ENCODE data around the gene NT5DC2. TPM values are rescaled to one million over a fixed set of nuclear protein-coding genes. Genes with fewer than 3 reads are reported as not detected.

NT5DC2 gene
- total and polyA plus RNA-seq, 12 donors: 48.6 to 384 (median 89.1) TPM

DNA sequence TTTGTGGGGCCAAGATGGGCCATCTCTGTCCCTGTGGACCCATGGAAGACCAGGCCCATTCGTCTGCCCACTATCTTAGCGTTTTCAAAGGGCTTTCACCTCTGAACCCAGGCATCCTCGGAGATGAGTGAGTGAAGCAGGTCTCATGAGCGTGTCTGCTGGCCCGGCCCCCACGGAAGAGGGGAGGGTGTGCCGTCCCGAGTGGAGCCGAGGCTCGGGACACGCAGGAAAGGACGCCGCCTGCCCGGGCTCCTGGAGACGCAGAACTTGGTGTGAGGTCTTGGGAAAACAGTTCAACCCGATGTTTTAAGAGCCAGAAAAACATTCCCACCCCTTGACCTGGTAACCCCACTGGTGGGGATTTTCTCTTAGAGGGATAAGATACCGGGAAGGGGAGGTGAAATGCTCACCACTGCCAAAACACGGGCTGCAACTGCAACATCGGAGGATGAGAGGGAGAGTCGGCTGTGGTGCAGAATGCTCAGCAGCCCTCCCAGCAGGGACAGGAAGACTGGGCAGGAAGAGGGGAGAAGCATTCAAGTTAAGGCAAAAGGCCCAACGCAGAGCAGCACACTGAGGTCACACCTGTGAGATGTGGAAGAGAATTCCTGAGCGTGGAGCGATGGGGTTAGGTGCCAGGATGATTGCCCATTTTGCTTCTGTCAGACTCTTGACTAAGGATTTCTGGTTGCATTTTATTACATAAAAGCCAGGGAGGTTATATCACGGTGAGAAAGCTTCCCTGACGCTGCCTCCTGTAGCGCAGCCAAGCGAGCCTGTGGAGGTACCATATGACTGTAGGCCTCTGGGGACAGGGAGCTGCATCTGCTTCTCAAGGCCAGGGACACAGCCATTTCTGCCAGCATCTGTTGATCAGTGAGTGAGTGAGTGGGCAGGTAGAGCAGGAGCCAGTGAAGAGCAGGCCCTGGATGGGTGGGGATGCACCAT lies 52.6 kb downstream of the NT5DC2 start:
- Histone ChIP-seq H3K27ac (peak overlapping the region in 4 of 5 donors; percentile 6 to 94 (median 58)), H3K4me3 (no peak overlapping the region), H3K9me3 (replicated peaks in 1 of 3) (no peaks in the 10 kb centered on the region), H3K4me1 (replicated peaks in 1 of 2) (peaks cover 31 to 66% of the 10 kb centered on the region in 2 donors), H3K27me3 (no peaks in the 10 kb centered on the region), H3K36me3 (replicated peaks in 1 of 2) (peaks cover 0 to 75% of the 10 kb centered on the region in 2 donors)
- DNase-seq: peak in 5 of 7 donors; percentile 46 to 87 (median 68)
- TF ChIP-seq, protein P1, sequence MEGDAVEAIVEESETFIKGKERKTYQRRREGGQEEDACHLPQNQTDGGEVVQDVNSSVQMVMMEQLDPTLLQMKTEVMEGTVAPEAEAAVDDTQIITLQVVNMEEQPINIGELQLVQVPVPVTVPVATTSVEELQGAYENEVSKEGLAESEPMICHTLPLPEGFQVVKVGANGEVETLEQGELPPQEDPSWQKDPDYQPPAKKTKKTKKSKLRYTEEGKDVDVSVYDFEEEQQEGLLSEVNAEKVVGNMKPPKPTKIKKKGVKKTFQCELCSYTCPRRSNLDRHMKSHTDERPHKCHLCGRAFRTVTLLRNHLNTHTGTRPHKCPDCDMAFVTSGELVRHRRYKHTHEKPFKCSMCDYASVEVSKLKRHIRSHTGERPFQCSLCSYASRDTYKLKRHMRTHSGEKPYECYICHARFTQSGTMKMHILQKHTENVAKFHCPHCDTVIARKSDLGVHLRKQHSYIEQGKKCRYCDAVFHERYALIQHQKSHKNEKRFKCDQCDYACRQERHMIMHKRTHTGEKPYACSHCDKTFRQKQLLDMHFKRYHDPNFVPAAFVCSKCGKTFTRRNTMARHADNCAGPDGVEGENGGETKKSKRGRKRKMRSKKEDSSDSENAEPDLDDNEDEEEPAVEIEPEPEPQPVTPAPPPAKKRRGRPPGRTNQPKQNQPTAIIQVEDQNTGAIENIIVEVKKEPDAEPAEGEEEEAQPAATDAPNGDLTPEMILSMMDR (IDR thresholded peaks at IDR 0.05): no peak
- no peak for TF ChIP-seq POLR2A (IDR thresholded peaks at IDR 0.05)
- intact Hi-C loops (cut with DNase I): no loop called here
- 72 to 77% (median 74%) methylated on average over 24 to 27 of the region's 27 CpGs for WGBS, 4 donors

DNA sequence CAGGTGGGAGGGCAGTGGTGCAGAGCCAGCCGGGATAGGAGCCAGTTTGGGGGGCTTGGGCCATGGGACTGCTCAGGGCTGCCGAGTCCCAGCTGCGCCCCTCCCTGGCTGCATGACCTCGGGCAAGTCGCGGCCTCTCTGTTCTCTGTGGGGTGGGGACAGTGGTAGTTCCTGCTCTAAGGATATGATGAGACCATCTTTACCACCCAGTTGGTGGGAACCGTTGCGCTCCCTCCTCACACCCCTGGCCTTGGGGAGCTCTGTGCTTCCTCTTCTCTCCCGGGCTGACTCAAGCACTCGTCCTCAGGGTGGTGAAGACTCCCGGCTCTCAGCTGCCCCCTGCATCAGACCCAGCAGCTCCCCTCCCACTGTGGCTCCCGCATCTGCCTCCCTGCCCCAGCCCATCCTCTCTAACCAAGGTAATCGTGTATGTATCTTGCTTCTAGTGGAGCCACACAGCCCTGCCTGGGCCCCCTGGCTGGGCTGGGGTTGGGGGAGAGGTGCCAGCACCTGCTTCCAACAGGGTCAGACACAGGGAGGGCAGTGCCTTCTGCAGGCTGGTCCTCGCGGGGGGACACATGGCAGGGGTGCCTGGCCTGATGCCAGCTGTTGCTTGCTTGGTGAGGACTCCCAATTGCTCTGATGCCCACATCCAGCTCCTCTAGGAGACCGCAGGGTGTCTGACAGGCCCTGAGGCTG lies 53.6 kb downstream of the NT5DC2 start:
- 62 to 79% (median 67%) methylated on average over 13 to 16 of the region's 16 CpGs for WGBS, 4 donors
- Histone ChIP-seq H3K4me1 (replicated peaks in 1 of 2) (peaks cover 21 to 56% of the 10 kb centered on the region in 2 donors), H3K27ac (peak overlapping the region in 4 of 5 donors; percentile 6 to 94 (median 58)), H3K27me3 (no peaks in the 10 kb centered on the region), H3K4me3 (no peak overlapping the region), H3K36me3 (replicated peaks in 1 of 2) (peaks cover 0 to 81% of the 10 kb centered on the region in 2 donors), H3K9me3 (replicated peaks in 1 of 3) (no peaks in the 10 kb centered on the region)
- no peak for DNase-seq
- intact Hi-C loops (cut with DNase I): loop anchor here in 1 of 2 donors (10.0 kb wide), 1 partner anchor 215 kb away; no protein-coding TSS in a partner anchor
- TF ChIP-seq POLR2A (IDR thresholded peaks at IDR 0.05): no peak
- TF ChIP-seq, protein P1 (IDR thresholded peaks at IDR 0.05): no peak

DNA sequence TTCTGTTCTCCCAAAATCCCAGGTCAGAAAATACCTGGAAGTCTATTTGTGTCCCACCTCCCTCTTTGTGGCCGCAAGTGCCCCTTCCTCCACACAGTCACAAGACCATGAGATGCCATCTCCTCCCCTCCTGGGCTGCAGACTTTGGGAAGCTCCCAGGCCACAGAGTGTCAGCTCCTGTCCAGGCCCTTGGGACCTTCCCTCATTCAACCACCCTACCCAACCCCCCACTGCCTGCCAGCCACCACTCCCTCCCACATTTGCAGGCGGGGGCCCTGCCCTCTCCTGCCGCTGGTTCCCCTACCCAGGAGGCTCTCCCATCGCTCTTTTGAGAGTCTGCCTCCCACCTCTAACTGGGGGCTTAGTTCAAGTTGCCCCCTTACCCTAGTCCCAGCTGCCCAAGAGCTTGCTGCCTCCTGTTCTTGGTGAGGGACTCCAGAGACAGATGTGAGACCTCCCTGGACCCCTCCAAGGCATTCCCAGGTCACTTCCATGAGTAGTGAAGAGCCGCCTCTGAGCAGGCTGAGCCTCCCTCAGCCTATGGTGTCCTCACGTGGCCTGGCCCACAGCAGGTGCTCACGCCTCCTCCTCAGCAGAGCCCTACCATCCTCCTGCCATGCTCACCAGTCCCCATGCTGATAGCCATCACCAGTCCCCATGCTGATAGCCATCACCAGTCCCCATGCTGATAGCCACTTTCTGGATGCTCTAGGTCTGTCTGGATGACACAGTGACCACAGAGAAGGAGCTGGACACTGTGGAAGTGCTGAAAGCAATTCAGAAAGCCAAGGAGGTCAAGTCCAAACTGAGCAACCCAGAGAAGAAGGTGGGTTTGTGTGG lies 54.4 kb downstream of the NT5DC2 start:
- Histone ChIP-seq H3K36me3 (replicated peaks in 1 of 2) (peaks cover 0 to 87% of the 10 kb centered on the region in 2 donors), H3K9me3 (replicated peaks in 1 of 3) (no peaks in the 10 kb centered on the region), H3K4me3 (no peak overlapping the region), H3K4me1 (replicated peaks in 1 of 2) (peaks cover 14 to 48% of the 10 kb centered on the region in 2 donors), H3K27me3 (no peaks in the 10 kb centered on the region), H3K27ac (peak overlapping the region in 2 of 5 donors; percentile 86 to 94)
- 89 to 94% (median 91%) methylated on average over 4 to 7 of the region's 7 CpGs for WGBS, 4 donors
- DNase-seq: no peak
- intact Hi-C loops (cut with DNase I): loop anchor here in 1 of 2 donors (10.0 kb wide), 1 partner anchor 216 kb away; no protein-coding TSS in a partner anchor
- TF ChIP-seq POLR2A (IDR thresholded peaks at IDR 0.05): no peak
- TF ChIP-seq, protein P1 (IDR thresholded peaks at IDR 0.05): no peak

Measured in adrenal gland (tissue), 12 donors.